ENCODE measurements around the gene SORL1.

The SORL1 gene

DNA sequence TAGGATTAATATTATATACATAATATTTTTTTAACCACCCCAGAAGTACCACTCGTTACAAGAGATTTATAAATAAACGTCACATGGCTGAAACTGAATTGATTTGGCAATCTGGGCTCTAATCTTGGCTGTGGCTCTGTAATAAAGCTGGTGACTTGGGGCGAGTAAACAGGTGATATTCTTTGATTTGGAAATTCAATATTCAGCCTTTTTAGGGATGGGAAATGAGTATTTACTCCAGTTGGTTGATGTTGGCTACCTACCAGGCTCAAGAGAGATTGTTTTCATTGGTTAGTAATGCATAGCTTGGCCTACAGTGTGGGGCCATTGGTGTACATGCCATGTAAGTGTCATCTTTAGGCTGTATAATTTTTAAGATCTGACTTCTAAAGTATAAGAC lies 118.3 kb downstream of the SORL1 start:
- H2AK5ac ChIP-seq (ENCODE audit: low read length), result no peak overlapping the region
- no peak overlapping the region for H3K27ac ChIP-seq (ENCODE audit: low read depth, low read length)
- no peak overlapping the region for H2BK5ac ChIP-seq (ENCODE audit: low read length)
- WGBS (ENCODE audit: extremely low coverage, insufficient coverage, low lambda C conversion rate), result no CpG with 5 or more reads among the region's 3 CpGs
- no peaks in the 10 kb centered on the region for H3K36me3 ChIP-seq (ENCODE audit: control insufficient read depth, insufficient read depth, low read length)
- no peaks in the 10 kb centered on the region for H3K27me3 ChIP-seq (ENCODE audit: insufficient read depth, low read length, poor library complexity)
- peaks cover 3% of the 10 kb centered on the region for H3K4me1 ChIP-seq (ENCODE audit: control insufficient read depth, low read depth, low read length)
- H3K4me2 ChIP-seq (ENCODE audit: low read length), result no peak overlapping the region
- H3K18ac ChIP-seq (ENCODE audit: low read length), result no peak overlapping the region
- H3K4ac ChIP-seq (ENCODE audit: low read depth, low read length), result no peak overlapping the region
- no peaks in the 10 kb centered on the region for H3K79me2 ChIP-seq (ENCODE audit: control insufficient read depth, insufficient read depth, low read length)
- H2BK120ac ChIP-seq (ENCODE audit: low read depth, low read length), result no peak overlapping the region
- no peak for DNase-seq
- H3K9ac ChIP-seq (ENCODE audit: low read length), result no peak overlapping the region
- H3K56ac ChIP-seq (ENCODE audit: low read length), result no peak overlapping the region
- H3K23ac ChIP-seq (ENCODE audit: low read length), result no peak overlapping the region
- no peak overlapping the region for H3K4me3 ChIP-seq (ENCODE audit: low read length)
- H3K79me1 ChIP-seq (ENCODE audit: low read length), result no peaks in the 10 kb centered on the region
- no peak overlapping the region for H4K8ac ChIP-seq (ENCODE audit: low read depth, low read length)
- no peak overlapping the region for H2BK15ac ChIP-seq (replicated peaks; ENCODE audit: low read depth)
- H4K5ac ChIP-seq (ENCODE audit: low read length), result no peak overlapping the region

DNA sequence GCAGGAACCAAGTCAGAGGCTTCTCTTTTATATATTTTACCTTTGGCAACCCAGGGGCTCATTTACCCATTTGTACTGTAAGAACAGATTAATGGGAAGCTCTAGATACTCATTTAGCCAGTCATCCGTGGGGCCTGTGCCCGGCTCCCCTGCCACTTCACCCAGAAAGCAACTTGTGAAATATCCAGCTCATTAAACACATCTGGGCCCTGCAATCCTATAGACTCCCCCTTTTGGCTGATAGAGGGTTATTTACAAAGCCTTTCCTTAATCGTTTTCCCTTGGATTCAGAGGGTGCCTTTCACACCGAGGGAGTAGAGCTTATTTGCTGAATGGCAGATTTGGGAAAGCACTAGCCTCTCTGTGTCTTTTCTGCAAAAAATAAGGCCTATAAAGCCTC lies 119.4 kb downstream of the SORL1 start:
- Histone ChIP-seq H3K4ac (ENCODE audit: low read depth, low read length) (no peak overlapping the region), H3K18ac (ENCODE audit: low read length) (no peak overlapping the region), H4K8ac (ENCODE audit: low read depth, low read length) (no peak overlapping the region), H3K23ac (ENCODE audit: low read length) (no peak overlapping the region), H3K9ac (ENCODE audit: low read length) (no peak overlapping the region), H2BK15ac (replicated peaks; ENCODE audit: low read depth) (no peak overlapping the region), H3K27ac (ENCODE audit: low read depth, low read length) (no peak overlapping the region), H3K36me3 (ENCODE audit: control insufficient read depth, insufficient read depth, low read length) (no peaks in the 10 kb centered on the region), H3K4me2 (ENCODE audit: low read length) (no peak overlapping the region), H2BK5ac (ENCODE audit: low read length) (no peak overlapping the region), H3K56ac (ENCODE audit: low read length) (no peak overlapping the region), H2AK5ac (ENCODE audit: low read length) (no peak overlapping the region), H3K27me3 (ENCODE audit: insufficient read depth, low read length, poor library complexity) (no peaks in the 10 kb centered on the region), H3K4me1 (ENCODE audit: control insufficient read depth, low read depth, low read length) (peaks cover 3% of the 10 kb centered on the region), H3K4me3 (ENCODE audit: low read length) (no peak overlapping the region), H3K79me2 (ENCODE audit: control insufficient read depth, insufficient read depth, low read length) (no peaks in the 10 kb centered on the region), H2BK120ac (ENCODE audit: low read depth, low read length) (no peak overlapping the region), H4K5ac (ENCODE audit: low read length) (no peak overlapping the region), H3K79me1 (ENCODE audit: low read length) (no peaks in the 10 kb centered on the region)
- no CpG with 5 or more reads among the region's 4 CpGs for WGBS (ENCODE audit: extremely low coverage, insufficient coverage, low lambda C conversion rate)
- no peak for DNase-seq

DNA sequence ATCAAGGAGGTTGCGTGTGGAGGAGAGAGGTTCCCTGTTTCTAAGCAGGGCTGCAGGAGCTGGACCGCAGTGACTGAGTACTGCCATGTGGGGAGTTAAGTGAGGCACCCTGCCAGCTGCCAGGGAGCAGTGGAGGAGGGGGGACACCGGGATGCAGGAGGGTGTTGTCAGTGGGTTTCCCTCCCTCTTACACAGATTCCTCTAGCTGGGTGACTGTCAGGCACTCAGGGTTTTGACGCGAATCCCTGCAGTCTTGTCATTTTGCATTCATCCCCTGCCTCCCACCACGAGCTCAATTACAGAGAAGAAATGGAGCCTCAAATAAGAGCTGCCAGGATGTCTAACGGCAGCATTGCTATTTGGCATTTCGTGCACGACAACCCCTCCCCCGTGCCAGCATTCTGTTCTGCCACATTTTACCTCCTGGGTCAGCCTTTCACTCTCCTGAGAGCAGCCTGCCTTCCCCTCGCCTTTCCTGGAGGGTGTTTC lies 120.5 kb downstream of the SORL1 start:
- Histone ChIP-seq H3K4me3 (ENCODE audit: low read length) (no peak overlapping the region), H3K79me2 (ENCODE audit: control insufficient read depth, insufficient read depth, low read length) (no peaks in the 10 kb centered on the region), H3K4me1 (ENCODE audit: control insufficient read depth, low read depth, low read length) (no peaks in the 10 kb centered on the region), H3K79me1 (ENCODE audit: low read length) (no peaks in the 10 kb centered on the region), H2BK5ac (ENCODE audit: low read length) (no peak overlapping the region), H2AK5ac (ENCODE audit: low read length) (no peak overlapping the region), H4K5ac (ENCODE audit: low read length) (no peak overlapping the region), H3K4me2 (ENCODE audit: low read length) (no peak overlapping the region), H3K23ac (ENCODE audit: low read length) (no peak overlapping the region), H3K9ac (ENCODE audit: low read length) (no peak overlapping the region), H2BK120ac (ENCODE audit: low read depth, low read length) (no peak overlapping the region), H3K4ac (ENCODE audit: low read depth, low read length) (no peak overlapping the region), H4K8ac (ENCODE audit: low read depth, low read length) (no peak overlapping the region), H3K27ac (ENCODE audit: low read depth, low read length) (no peak overlapping the region), H3K56ac (ENCODE audit: low read length) (no peak overlapping the region), H3K36me3 (ENCODE audit: control insufficient read depth, insufficient read depth, low read length) (peaks cover 2% of the 10 kb centered on the region), H3K18ac (ENCODE audit: low read length) (no peak overlapping the region), H2BK15ac (replicated peaks; ENCODE audit: low read depth) (no peak overlapping the region), H3K27me3 (ENCODE audit: insufficient read depth, low read length, poor library complexity) (no peaks in the 10 kb centered on the region)
- no peak for DNase-seq
- WGBS (ENCODE audit: extremely low coverage, insufficient coverage, low lambda C conversion rate), result no CpG with 5 or more reads among the region's 11 CpGs

DNA sequence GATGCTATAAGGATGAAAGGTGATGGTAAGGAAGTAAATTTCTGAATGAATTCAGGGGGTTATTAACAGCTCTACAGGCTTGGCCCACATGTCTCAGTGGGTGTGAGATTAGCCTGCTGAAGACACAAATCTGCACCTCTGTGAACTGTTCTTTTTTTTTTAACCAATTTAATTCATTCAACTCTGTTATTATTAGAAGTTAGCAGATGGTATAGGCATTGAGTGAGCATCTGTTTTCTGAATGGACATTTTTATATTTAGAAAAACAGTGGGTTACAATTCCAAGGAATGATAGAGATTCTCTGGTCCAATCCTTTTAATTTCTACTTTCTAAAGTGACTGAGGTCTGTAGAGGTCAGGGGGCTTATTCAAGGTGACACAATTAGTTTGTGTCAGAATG lies 122.7 kb downstream of the SORL1 start:
- Histone ChIP-seq H3K56ac (ENCODE audit: low read length) (no peak overlapping the region), H3K79me2 (ENCODE audit: control insufficient read depth, insufficient read depth, low read length) (no peaks in the 10 kb centered on the region), H2BK120ac (ENCODE audit: low read depth, low read length) (no peak overlapping the region), H4K5ac (ENCODE audit: low read length) (no peak overlapping the region), H3K4me2 (ENCODE audit: low read length) (no peak overlapping the region), H2BK5ac (ENCODE audit: low read length) (no peak overlapping the region), H3K23ac (ENCODE audit: low read length) (no peak overlapping the region), H2BK15ac (replicated peaks; ENCODE audit: low read depth) (no peak overlapping the region), H4K8ac (ENCODE audit: low read depth, low read length) (no peak overlapping the region), H3K4me1 (ENCODE audit: control insufficient read depth, low read depth, low read length) (no peaks in the 10 kb centered on the region), H3K27ac (ENCODE audit: low read depth, low read length) (no peak overlapping the region), H3K18ac (ENCODE audit: low read length) (no peak overlapping the region), H3K4ac (ENCODE audit: low read depth, low read length) (no peak overlapping the region), H3K4me3 (ENCODE audit: low read length) (no peak overlapping the region), H3K36me3 (ENCODE audit: control insufficient read depth, insufficient read depth, low read length) (peaks cover 2% of the 10 kb centered on the region), H3K27me3 (ENCODE audit: insufficient read depth, low read length, poor library complexity) (no peaks in the 10 kb centered on the region), H3K79me1 (ENCODE audit: low read length) (no peaks in the 10 kb centered on the region), H3K9ac (ENCODE audit: low read length) (no peak overlapping the region), H2AK5ac (ENCODE audit: low read length) (no peak overlapping the region)
- no peak for DNase-seq

DNA sequence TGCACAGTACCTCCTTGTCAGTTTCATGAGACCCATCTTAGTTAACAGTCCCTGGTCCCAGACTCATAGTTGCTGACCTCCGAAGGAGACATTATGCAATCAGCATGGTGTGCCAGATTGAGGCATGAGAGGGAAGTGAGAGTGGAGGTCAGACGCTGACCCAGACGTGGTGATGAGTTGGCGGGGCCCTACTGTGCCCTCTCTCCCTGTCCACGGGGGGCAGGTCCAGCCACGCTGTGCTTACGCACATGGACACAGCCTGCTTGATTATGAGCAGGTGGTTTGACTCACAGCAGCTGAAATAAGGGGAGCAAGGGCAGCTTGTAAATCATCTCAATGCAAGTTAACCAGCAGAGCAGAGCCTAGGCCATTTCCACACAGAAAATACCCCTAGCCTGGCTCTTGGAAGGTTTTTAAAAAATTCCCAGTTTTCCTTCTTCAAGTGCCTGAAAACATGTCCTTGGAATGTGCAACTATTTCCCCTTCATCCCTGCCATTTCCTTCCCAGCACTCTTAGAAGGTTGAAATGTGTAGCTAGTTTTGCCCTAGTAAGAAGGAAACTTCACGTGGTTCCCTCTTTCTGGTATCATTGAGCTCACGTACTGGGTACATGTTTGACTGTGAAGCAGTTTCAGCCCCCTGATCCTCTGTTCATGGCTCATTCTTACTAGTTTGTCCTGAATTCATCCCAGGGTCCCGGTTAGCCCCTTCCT lies 123.3 kb downstream of the SORL1 start:
- DNase-seq, result no peak
- H3K36me3 ChIP-seq (ENCODE audit: control insufficient read depth, insufficient read depth, low read length), result peaks cover 2% of the 10 kb centered on the region
- H3K9ac ChIP-seq (ENCODE audit: low read length), result no peak overlapping the region
- no peak overlapping the region for H3K27ac ChIP-seq (ENCODE audit: low read depth, low read length)
- H3K4ac ChIP-seq (ENCODE audit: low read depth, low read length), result no peak overlapping the region
- no CpG with 5 or more reads among the region's 10 CpGs for WGBS (ENCODE audit: extremely low coverage, insufficient coverage, low lambda C conversion rate)
- H3K79me1 ChIP-seq (ENCODE audit: low read length), result no peaks in the 10 kb centered on the region
- H3K18ac ChIP-seq (ENCODE audit: low read length), result no peak overlapping the region
- no peak overlapping the region for H3K56ac ChIP-seq (ENCODE audit: low read length)
- H4K8ac ChIP-seq (ENCODE audit: low read depth, low read length), result no peak overlapping the region
- H3K79me2 ChIP-seq (ENCODE audit: control insufficient read depth, insufficient read depth, low read length), result no peaks in the 10 kb centered on the region
- H2BK5ac ChIP-seq (ENCODE audit: low read length), result no peak overlapping the region
- H2BK120ac ChIP-seq (ENCODE audit: low read depth, low read length), result no peak overlapping the region
- no peak overlapping the region for H2BK15ac ChIP-seq (replicated peaks; ENCODE audit: low read depth)
- no peak overlapping the region for H3K4me3 ChIP-seq (ENCODE audit: low read length)
- no peaks in the 10 kb centered on the region for H3K27me3 ChIP-seq (ENCODE audit: insufficient read depth, low read length, poor library complexity)
- no peak overlapping the region for H3K4me2 ChIP-seq (ENCODE audit: low read length)
- no peak overlapping the region for H2AK5ac ChIP-seq (ENCODE audit: low read length)
- H3K23ac ChIP-seq (ENCODE audit: low read length), result no peak overlapping the region
- no peak overlapping the region for H4K5ac ChIP-seq (ENCODE audit: low read length)
- H3K4me1 ChIP-seq (ENCODE audit: control insufficient read depth, low read depth, low read length), result no peaks in the 10 kb centered on the region

DNA sequence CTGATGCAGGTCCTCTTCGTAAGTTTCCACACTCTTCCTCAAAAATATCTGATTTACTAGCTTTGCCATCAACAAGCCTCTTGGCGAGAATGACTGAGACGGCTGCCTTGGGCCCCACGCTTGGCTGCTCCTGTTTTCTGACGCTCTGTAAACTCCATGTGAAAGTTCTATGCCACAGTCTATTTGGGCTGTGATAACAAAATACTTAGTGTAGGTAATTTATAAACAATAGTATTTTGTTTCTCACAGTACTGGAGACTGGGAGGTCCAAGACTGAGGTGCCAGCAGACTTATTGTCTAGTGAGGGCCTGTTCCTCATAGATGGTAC lies 123.8 kb downstream of the SORL1 start:
- peaks cover 2% of the 10 kb centered on the region for H3K36me3 ChIP-seq (ENCODE audit: control insufficient read depth, insufficient read depth, low read length)
- no peaks in the 10 kb centered on the region for H3K4me1 ChIP-seq (ENCODE audit: control insufficient read depth, low read depth, low read length)
- H3K56ac ChIP-seq (ENCODE audit: low read length), result no peak overlapping the region
- H4K5ac ChIP-seq (ENCODE audit: low read length), result no peak overlapping the region
- no peak overlapping the region for H3K23ac ChIP-seq (ENCODE audit: low read length)
- no peak overlapping the region for H2BK5ac ChIP-seq (ENCODE audit: low read length)
- no peak overlapping the region for H2BK15ac ChIP-seq (replicated peaks; ENCODE audit: low read depth)
- H2BK120ac ChIP-seq (ENCODE audit: low read depth, low read length), result no peak overlapping the region
- no peak overlapping the region for H4K8ac ChIP-seq (ENCODE audit: low read depth, low read length)
- no peak overlapping the region for H3K27ac ChIP-seq (ENCODE audit: low read depth, low read length)
- no peak overlapping the region for H3K18ac ChIP-seq (ENCODE audit: low read length)
- H2AK5ac ChIP-seq (ENCODE audit: low read length), result no peak overlapping the region
- no peaks in the 10 kb centered on the region for H3K79me2 ChIP-seq (ENCODE audit: control insufficient read depth, insufficient read depth, low read length)
- no peaks in the 10 kb centered on the region for H3K79me1 ChIP-seq (ENCODE audit: low read length)
- H3K4me2 ChIP-seq (ENCODE audit: low read length), result no peak overlapping the region
- H3K4ac ChIP-seq (ENCODE audit: low read depth, low read length), result no peak overlapping the region
- WGBS (ENCODE audit: extremely low coverage, insufficient coverage, low lambda C conversion rate), result no CpG with 5 or more reads among the region's 5 CpGs
- no peak overlapping the region for H3K4me3 ChIP-seq (ENCODE audit: low read length)
- no peak for DNase-seq
- no peaks in the 10 kb centered on the region for H3K27me3 ChIP-seq (ENCODE audit: insufficient read depth, low read length, poor library complexity)
- H3K9ac ChIP-seq (ENCODE audit: low read length), result no peak overlapping the region

Measured in mesendoderm (in vitro differentiated cells).